ENCODE measurements around the gene OR51B2. TPM values are rescaled to one million over a fixed set of nuclear protein-coding genes. Genes with fewer than 3 reads are reported as not detected.
A peak's percentile ranks its signal among the peaks of the same experiment; 100 is the strongest.
"Not testable (repeated sequence)": the region's sequence is repeated elsewhere in the genome, so short reads cannot be mapped to it uniquely, and the experiment has no call there.

OR51B2 gene
- total and polyA plus RNA-seq, 2 experiments from 2014 or later: 1.6 TPM; not detected in 1

- Histone ChIP-seq H3K27ac (no peak overlapping the region), H3K4me3 (no peak overlapping the region), H3K4me1 (ENCODE audit: low read depth) (no peaks in the 10 kb centered on the region), H3K27me3 (no peaks in the 10 kb centered on the region), H3K36me3 (no peaks in the 10 kb centered on the region), H3K9me3 (ENCODE audit: low read depth) (no peaks in the 10 kb centered on the region)
- DNase-seq (ENCODE audit: low read depth in 1 of 2, low spot score in 1 of 2): peak in 1 of 2 donors; percentile 3
- TF ChIP-seq CTCF (IDR thresholded peaks at IDR 0.05; ENCODE audit: low read depth, low read length): no peak
These were observed 12.2 kb upstream of the OR51B2 start for GRCh38 chr11:5336331-5336730.

GRCh38 chr11:5335170-5335569, 11.1 kb upstream of the OR51B2 start:
- H3K27ac ChIP-seq: no peak overlapping the region
- H3K4me3 ChIP-seq: no peak overlapping the region
- H3K36me3 ChIP-seq: no peaks in the 10 kb centered on the region
- H3K4me1 ChIP-seq (ENCODE audit: low read depth): no peaks in the 10 kb centered on the region
- TF ChIP-seq CTCF (IDR thresholded peaks at IDR 0.05; ENCODE audit: low read depth, low read length): no peak
- DNase-seq (ENCODE audit: low read depth in 1 of 2, low spot score in 1 of 2): no peak
- no peaks in the 10 kb centered on the region for H3K27me3 ChIP-seq
- H3K9me3 ChIP-seq (ENCODE audit: low read depth): no peaks in the 10 kb centered on the region

- no peaks in the 10 kb centered on the region for H3K36me3 ChIP-seq
- H3K4me1 ChIP-seq (ENCODE audit: low read depth): no peaks in the 10 kb centered on the region
- TF ChIP-seq CTCF (IDR thresholded peaks at IDR 0.05; ENCODE audit: low read depth, low read length): no peak
- H3K9me3 ChIP-seq (ENCODE audit: low read depth): no peaks in the 10 kb centered on the region
- H3K4me3 ChIP-seq: no peak overlapping the region
- DNase-seq (ENCODE audit: low read depth in 1 of 2, low spot score in 1 of 2): no peak
- no peaks in the 10 kb centered on the region for H3K27me3 ChIP-seq
- no peak overlapping the region for H3K27ac ChIP-seq
These were observed 6.8 kb downstream of the OR51B2 start for GRCh38 chr11:5317292-5317691.

GRCh38 chr11:5313326-5314023, 10.6 kb downstream of the OR51B2 start:
- DNase-seq (ENCODE audit: low read depth in 1 of 2, low spot score in 1 of 2); H3K36me3 ChIP-seq; H3K27me3 ChIP-seq; H3K27ac ChIP-seq; H3K4me1 ChIP-seq (ENCODE audit: low read depth); H3K4me3 ChIP-seq; H3K9me3 ChIP-seq (ENCODE audit: low read depth): not testable (repeated sequence)

- no peak for TF ChIP-seq CTCF (IDR thresholded peaks at IDR 0.05; ENCODE audit: low read depth, low read length)
- Histone ChIP-seq H3K27ac (no peak overlapping the region), H3K36me3 (no peaks in the 10 kb centered on the region), H3K9me3 (ENCODE audit: low read depth) (no peaks in the 10 kb centered on the region), H3K4me1 (ENCODE audit: low read depth) (no peaks in the 10 kb centered on the region), H3K4me3 (no peak overlapping the region), H3K27me3 (no peaks in the 10 kb centered on the region)
- no peak for DNase-seq (ENCODE audit: low read depth in 1 of 2, low spot score in 1 of 2)
These were observed 13.7 kb downstream of the OR51B2 start for GRCh38 chr11:5310423-5310822.

- Histone ChIP-seq H3K4me3 (no peak overlapping the region), H3K9me3 (ENCODE audit: low read depth) (no peaks in the 10 kb centered on the region), H3K27ac (no peak overlapping the region), H3K27me3 (no peaks in the 10 kb centered on the region), H3K4me1 (ENCODE audit: low read depth) (no peaks in the 10 kb centered on the region), H3K36me3 (no peaks in the 10 kb centered on the region)
- TF ChIP-seq CTCF (IDR thresholded peaks at IDR 0.05; ENCODE audit: low read depth, low read length): no peak
- no peak for DNase-seq (ENCODE audit: low read depth in 1 of 2, low spot score in 1 of 2)
These were observed 16.7 kb downstream of the OR51B2 start for GRCh38 chr11:5307256-5308019.
